Sigmoid colon (tissue), 7 donors: ENCODE results near the gene CPSF4. TPM values are rescaled to one million over a fixed set of nuclear protein-coding genes. Genes with fewer than 3 reads are reported as not detected.
A peak's percentile ranks its signal among the peaks of the same experiment; 100 is the strongest.

Source experiments
- DNase-seq: peaks from one replicate; pipeline ENCODE4 v3.0.0-alpha.2; 2019
- H3K27ac ChIP-seq, 4 donors: fragments of 200-600 bp; sonication (generic); one replicate each; pipeline ENCODE4 v1.5.1; 2016 to 2019; ENCODE audit warnings: mild to moderate bottlenecking in 1 of 4
- H3K27me3 ChIP-seq, 3 donors: fragments of 200-600 bp; sonication (generic); one replicate each; pipeline ENCODE4 v1.5.1; 2019; ENCODE audit warnings: mild to moderate bottlenecking in 1 of 3
- H3K36me3 ChIP-seq, 4 donors: fragments of 200-600 bp; sonication (generic); one replicate each; pipeline ENCODE4 v1.5.1; 2016 to 2019
- H3K4me1 ChIP-seq, 4 donors: fragments of 200-600 bp; sonication (generic); one replicate each; pipeline ENCODE4 v1.5.1; 2017 to 2019
- H3K4me3 ChIP-seq, 4 donors: fragments of 200-600 bp; sonication (generic); one replicate each; pipeline ENCODE4 v1.5.1; 2017 to 2019; ENCODE audit warnings: mild to moderate bottlenecking in 2 of 4, moderate library complexity in 1 of 4
- H3K9me3 ChIP-seq, 4 donors: fragments of 200-600 bp in 3 of 4; sonication (generic) in 3 of 4; one replicate each; pipeline versions ENCODE4 v1.5.1 to v1.6.1; 2013 to 2019
- EP300 ChIP-seq, 4 donors: sonication (generic); formaldehyde crosslinking; IDR thresholded peaks; one replicate each; pipeline ENCODE4 v1.6.1; 2017; ENCODE audit warnings: antibody characterized with exemption in 4 of 4
- POLR2A ChIP-seq, 2 donors: fragments of 450-650 bp; IDR thresholded peaks; one replicate each; pipeline ENCODE4 v1.6.1; 2016; ENCODE audit warnings: antibody characterized with exemption in 2 of 2, mild to moderate bottlenecking in 2 of 2, moderate library complexity in 2 of 2
- POLR2AphosphoS5 ChIP-seq, 4 donors: sonication (generic); formaldehyde crosslinking; IDR thresholded peaks; one replicate each; pipeline ENCODE4 v1.6.1; 2017; ENCODE audit warnings: antibody characterized with exemption in 4 of 4
- WGBS, 2 donors: extraction: QIAGEN DNeasy Blood & Tissue Kit; methylation state at CpG; one replicate each; pipeline ENCODE4 v1.1.7; 2013; 5-methylcytosine and 5-hydroxymethylcytosine counted together
- intact Hi-C: fragments of 100-400 bp; cut with DNase I; formaldehyde crosslinking; loops from one replicate; pipeline ENCODE4 v1.15.1; 2023
- polyA plus RNA-seq, 3 donors: library from polyadenylated mRNA; stranded (reverse); fragments of 200-250 nt; gene quantifications; one replicate each; pipeline ENCODE4 v1.2.3, GENCODE V29; 2013
- total RNA-seq, 4 donors: library from RNA; depleted of rRNA; stranded (reverse); fragments of >200 nt; gene quantifications; one replicate each; pipeline ENCODE4 v1.1.0, GENCODE V29; 2016
- TF ChIP-seq, protein P1 (sequence below), 4 experiments: fragments of 450-650 bp in 3 of 4; fragments of 200-600 bp in 1 of 4; IDR thresholded peaks; one replicate each; pipeline ENCODE4 v1.5.1; 2016 to 2019; ENCODE audit warnings: antibody characterized with exemption in 4 of 4, mild to moderate bottlenecking in 3 of 4, moderate library complexity in 2 of 4
- donor health status: healthy with polysubstance abuse.
- donor health status: Bipolar disorder and iron deficiency.
- donor health status: healthy.

CPSF4 gene
- 10 to 100 TPM; 26.8 to 32.3 (median 30.3) TPM for total RNA-seq
- 10 to 100 TPM; 12.7 to 28.0 (median 19.8) TPM for polyA plus RNA-seq

DNA sequence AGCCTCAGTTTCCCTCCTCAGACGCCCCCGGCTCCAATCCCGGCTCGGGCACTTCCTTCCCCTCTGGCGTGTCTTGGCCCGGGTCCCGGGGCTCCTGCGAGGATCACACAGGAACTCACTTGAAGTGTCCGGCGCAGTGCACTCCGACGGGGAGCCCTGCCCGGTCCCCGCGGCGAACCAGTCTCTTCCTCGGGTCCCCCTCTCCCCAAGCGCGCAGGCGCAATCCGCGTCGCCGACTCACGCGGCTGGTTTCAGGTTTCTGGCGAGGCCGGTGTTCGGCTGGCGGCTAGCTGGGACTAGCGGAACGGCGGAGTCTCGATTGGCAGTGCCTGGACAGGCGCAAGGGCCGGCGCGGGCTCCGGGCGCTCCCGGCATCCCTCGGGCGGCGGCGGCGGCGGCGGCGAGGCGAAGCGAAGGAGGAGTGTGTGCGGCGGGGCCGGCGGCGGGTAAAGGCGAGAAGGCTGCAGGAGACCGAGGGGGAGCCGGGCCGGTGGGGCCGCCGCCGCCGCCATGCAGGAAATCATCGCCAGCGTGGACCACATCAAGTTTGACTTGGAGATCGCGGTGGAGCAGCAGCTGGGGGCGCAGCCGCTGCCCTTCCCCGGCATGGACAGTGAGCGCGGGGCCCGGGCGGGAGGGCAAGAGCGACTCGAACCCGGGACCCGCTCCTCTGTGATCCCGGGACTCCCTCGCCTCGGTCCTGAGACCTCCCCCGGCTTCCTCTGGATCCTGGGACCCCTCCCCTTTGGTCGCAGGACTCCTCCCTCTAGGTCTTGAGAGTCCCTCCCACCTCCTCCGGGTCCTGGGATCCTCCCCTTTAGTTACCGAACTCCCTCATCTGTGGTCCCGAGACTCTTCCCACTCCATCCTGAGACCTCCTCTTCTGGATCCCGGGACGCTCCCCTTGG lies at the start of gene CPSF4, which contains the start of gene PTCD1:
Gene CPSF4 (plus strand): TSS at position 371 of the 908 bp plus-strand sequence. CDS start 140 bp downstream, at position 511.
Gene PTCD1 (minus strand): TSS at position 226 of the 908 bp plus-strand sequence. CDS start 3,556 bp downstream, outside the sequence.
- peak; percentile 98 for DNase-seq
- Histone ChIP-seq H3K4me1 (peaks cover 0 to 37% (median 35%) of the 10 kb centered on the region in 4 donors), H3K27me3 (no peaks in the 10 kb centered on the region), H3K4me3 (peak within 1 kb of the TSS; percentile 80 to 95 (median 90)), H3K9me3 (no peaks in the 10 kb centered on the region), H3K36me3 (peaks cover 0 to 26% (median 4%) of the 10 kb centered on the region in 4 donors), H3K27ac (peak within 1 kb of the TSS; percentile 86 to 89 (median 86))
- 0% methylated on average over 89 of the region's 89 CpGs for WGBS, 2 donors
- TF ChIP-seq EP300 (IDR thresholded peaks at IDR 0.05) = no peak
- peak; percentile 25 to 28 for TF ChIP-seq POLR2A (IDR thresholded peaks at IDR 0.05)
- TF ChIP-seq POLR2AphosphoS5 (IDR thresholded peaks at IDR 0.05) = peak in 3 of 4 donors; percentile 78 to 81 (median 80)
- TF ChIP-seq, protein P1, sequence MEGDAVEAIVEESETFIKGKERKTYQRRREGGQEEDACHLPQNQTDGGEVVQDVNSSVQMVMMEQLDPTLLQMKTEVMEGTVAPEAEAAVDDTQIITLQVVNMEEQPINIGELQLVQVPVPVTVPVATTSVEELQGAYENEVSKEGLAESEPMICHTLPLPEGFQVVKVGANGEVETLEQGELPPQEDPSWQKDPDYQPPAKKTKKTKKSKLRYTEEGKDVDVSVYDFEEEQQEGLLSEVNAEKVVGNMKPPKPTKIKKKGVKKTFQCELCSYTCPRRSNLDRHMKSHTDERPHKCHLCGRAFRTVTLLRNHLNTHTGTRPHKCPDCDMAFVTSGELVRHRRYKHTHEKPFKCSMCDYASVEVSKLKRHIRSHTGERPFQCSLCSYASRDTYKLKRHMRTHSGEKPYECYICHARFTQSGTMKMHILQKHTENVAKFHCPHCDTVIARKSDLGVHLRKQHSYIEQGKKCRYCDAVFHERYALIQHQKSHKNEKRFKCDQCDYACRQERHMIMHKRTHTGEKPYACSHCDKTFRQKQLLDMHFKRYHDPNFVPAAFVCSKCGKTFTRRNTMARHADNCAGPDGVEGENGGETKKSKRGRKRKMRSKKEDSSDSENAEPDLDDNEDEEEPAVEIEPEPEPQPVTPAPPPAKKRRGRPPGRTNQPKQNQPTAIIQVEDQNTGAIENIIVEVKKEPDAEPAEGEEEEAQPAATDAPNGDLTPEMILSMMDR (IDR thresholded peaks at IDR 0.05) = no peak
- intact Hi-C loops = no loop called here

DNA sequence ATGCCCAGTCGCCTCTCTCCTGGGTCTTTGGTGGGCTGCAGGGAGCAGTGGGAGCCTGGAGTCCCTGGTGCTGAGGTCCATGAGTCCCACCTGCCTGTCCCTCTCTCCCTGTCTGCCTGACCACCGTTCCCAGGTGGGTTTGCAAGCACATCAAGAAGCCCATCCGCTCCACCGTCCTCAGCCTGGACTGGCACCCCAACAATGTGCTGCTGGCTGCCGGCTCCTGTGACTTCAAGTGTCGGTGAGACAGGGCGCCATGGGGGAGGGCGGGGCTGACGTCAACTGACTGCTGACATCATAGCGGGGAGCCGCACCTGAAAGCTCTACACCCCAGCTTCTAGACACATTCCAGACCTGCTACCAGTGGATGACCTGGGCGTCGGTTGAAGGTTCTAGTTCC lies 49.0 kb upstream of the CPSF4 start:
- peaks cover 0 to 50% (median 23%) of the 10 kb centered on the region in 4 donors for H3K36me3 ChIP-seq
- WGBS, 2 donors = 93% methylated on average over 13 of the region's 13 CpGs
- intact Hi-C loops = no loop called here
- DNase-seq = no peak
- H3K27ac ChIP-seq = no peak overlapping the region
- H3K4me3 ChIP-seq = no peak overlapping the region
- peaks cover 0 to 22% (median 19%) of the 10 kb centered on the region in 4 donors for H3K4me1 ChIP-seq
- TF ChIP-seq POLR2AphosphoS5 (IDR thresholded peaks at IDR 0.05) = no peak
- TF ChIP-seq, protein P1 (IDR thresholded peaks at IDR 0.05) = no peak
- no peaks in the 10 kb centered on the region for H3K27me3 ChIP-seq
- H3K9me3 ChIP-seq = no peaks in the 10 kb centered on the region

DNA sequence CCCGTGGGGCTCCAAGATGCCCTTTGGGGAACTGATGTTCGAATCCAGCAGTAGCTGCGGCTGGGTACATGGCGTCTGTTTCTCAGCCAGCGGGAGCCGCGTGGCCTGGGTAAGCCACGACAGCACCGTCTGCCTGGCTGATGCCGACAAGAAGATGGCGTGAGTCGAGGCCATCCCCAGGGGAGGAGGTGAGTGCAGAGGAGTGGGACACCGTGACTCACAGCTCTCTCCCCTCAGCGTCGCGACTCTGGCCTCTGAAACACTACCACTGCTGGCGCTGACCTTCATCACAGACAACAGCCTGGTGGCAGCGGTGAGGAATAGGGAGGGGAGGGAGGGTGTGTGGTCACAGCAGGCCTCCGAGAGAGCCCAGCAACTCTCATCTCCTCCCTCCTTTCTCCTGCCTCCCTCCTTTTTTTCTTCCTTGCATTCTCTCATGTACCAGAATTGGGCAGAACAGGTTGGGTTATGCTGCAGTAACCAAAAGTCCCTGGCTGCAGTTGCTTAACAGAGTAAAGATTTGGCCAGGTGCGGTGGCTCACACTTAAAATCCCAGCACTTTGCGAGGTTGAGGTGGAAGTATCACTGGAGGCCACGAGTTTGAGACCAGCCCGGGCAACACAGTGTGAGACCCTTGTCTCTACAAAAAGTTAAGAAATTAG lies 47.7 kb upstream of the CPSF4 start:
- DNase-seq = no peak
- Histone ChIP-seq H3K4me3 (no peak overlapping the region), H3K27ac (no peak overlapping the region), H3K27me3 (no peaks in the 10 kb centered on the region), H3K36me3 (peaks cover 0 to 62% (median 25%) of the 10 kb centered on the region in 4 donors), H3K4me1 (peaks cover 0 to 22% (median 19%) of the 10 kb centered on the region in 4 donors), H3K9me3 (no peaks in the 10 kb centered on the region)
- no peak for TF ChIP-seq EP300 (IDR thresholded peaks at IDR 0.05)
- TF ChIP-seq POLR2A (IDR thresholded peaks at IDR 0.05) = no peak
- TF ChIP-seq, protein P1 (IDR thresholded peaks at IDR 0.05) = no peak
- intact Hi-C loops = no loop called here
- whole genome bisulfite sequencing, 2 donors = 95% methylated on average over 23 of the region's 23 CpGs

DNA sequence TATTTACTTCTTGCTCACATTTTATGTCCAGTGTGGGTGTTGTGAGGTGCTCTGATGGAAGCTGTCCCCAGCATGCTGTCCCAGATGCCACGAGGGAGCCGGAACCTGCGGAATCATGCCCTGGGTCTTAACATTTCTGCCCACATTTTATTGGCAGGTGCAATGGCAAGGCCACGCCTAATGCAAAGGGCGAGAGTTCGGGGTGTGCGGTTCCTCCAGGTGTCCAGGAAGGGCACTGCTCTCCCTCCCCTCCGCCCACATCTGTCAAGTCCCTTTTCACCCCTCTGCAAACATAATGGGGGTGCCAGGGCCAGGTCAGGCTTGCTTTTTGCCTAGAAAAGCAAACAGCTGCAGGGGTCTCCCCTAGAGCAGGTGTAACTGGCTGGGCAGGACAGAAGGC lies 46.7 kb upstream of the CPSF4 start:
- H3K4me3 ChIP-seq = peak overlapping the region in 2 of 4 donors; percentile 49 to 55
- no peaks in the 10 kb centered on the region for H3K27me3 ChIP-seq
- H3K36me3 ChIP-seq = peaks cover 0 to 62% (median 24%) of the 10 kb centered on the region in 4 donors
- TF ChIP-seq POLR2A (IDR thresholded peaks at IDR 0.05) = no peak
- TF ChIP-seq POLR2AphosphoS5 (IDR thresholded peaks at IDR 0.05) = no peak
- TF ChIP-seq EP300 (IDR thresholded peaks at IDR 0.05) = no peak
- TF ChIP-seq, protein P1 (IDR thresholded peaks at IDR 0.05) = no peak
- intact Hi-C loops = no loop called here
- peak overlapping the region; percentile 57 to 75 (median 66) for H3K27ac ChIP-seq
- 18 to 62% methylated on average over 8 of the region's 8 CpGs for WGBS, 2 donors
- peaks cover 0 to 22% (median 19%) of the 10 kb centered on the region in 4 donors for H3K4me1 ChIP-seq
- no peaks in the 10 kb centered on the region for H3K9me3 ChIP-seq
- no peak for DNase-seq
